HG02610 (cell line): ENCODE measurements around the gene IL20RB.

Source experiments
- ATAC-seq: cut with Tn5 transposase; IDR thresholded peaks from one replicate; pipeline ENCODE4 v1.9.1; 2021; ENCODE audit warnings: mild to moderate bottlenecking, moderate library complexity; ENCODE audit not compliant: unreplicated experiment

IL20RB gene

GRCh38 chr3:136957751-136958288 lies at the start of gene IL20RB:
Gene IL20RB (plus strand): TSS chr3:136957983. CDS start chr3:136958114, 131 bp downstream.
- no peak for ATAC-seq

GRCh38 chr3:136908297-136908696 lies 49.5 kb upstream of the IL20RB start:
- ATAC-seq, result no peak

GRCh38 chr3:136909187-136909586 lies 48.6 kb upstream of the IL20RB start:
- no peak for ATAC-seq

DNA sequence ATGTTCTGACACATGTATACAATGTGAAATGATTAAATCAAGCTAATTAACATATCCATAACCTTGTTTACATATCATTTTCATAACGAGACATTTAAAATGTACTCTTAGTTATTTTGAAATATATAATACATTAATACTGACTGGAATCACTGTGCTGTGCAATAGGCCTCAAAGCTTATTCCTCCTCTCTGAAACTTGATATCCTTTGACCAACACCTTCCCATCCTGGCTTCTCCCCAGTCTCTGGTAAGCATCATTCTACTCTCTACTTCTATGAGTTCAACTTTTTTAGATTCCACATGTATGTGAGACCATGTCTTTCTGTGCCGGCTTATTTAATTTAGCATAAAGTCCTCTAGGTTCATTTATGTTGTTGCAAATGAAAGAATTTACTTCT lies 47.1 kb upstream of the IL20RB start:
- ATAC-seq, result no peak

DNA sequence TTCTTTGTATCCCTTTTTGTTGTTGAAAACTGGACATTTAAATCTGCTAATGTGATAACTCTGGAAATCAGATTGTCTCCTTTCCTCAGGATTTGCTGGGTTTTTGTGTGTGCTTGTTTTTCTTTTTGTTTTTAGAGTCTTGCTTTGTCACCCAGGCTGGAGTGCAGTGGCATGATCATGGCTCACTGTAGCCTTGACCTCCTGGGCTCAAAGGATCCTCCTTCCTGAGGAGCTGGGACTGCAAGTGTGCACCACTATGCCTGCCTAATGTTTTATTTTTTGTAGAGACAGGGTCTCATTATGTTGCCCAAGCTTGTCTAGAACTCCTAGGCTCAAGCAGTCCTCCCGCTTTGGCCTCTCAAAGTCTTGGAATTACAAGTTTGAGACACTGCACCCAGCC lies 44.6 kb upstream of the IL20RB start:
- no peak for ATAC-seq

DNA sequence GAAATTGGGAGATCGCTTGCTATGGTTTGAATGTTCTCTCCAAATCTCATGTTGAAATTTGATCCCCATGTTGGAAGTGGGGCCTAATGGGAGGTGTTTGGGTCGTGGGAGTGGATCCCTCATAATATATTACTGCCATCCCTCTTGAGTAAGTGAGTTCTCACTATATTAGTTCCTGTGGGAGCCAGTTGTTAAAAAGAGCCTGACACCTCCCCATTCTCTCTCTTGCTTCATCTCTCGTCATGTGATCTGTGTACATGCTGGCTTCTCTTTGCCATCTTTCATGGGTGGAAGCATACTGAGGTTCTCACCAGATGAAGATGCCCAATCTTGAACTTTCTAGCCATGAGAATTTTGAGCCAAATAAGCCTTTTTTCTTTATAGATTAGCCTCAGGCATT lies 43.0 kb upstream of the IL20RB start:
- no peak for ATAC-seq

DNA sequence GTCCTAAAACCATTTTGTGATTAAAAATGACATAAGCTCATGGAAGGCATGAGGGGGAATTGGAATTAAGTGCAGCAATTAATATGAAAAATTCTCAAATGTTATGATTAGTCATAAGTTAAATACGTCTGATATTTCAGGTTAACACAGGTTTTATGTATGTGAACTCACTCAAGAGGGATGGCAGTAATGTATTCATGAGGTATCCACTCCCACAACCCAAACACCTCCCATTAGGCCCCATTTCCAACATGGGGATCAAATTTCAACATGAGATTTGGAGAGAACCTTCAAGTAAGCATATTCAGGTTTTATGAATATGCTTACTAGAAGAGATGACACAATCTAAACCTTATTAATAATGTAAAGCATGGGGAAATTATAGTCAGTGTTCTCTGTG lies 41.6 kb upstream of the IL20RB start:
- no peak for ATAC-seq

GRCh38 chr3:136919799-136920580 lies 37.8 kb upstream of the IL20RB start:
- ATAC-seq, result peak; percentile 79

GRCh38 chr3:136920904-136921611 lies 36.7 kb upstream of the IL20RB start:
- ATAC-seq, result no peak

- no peak for ATAC-seq
Measured at GRCh38 chr3:136925425-136926190, 32.2 kb upstream of the IL20RB start.

- peak; percentile 40 for ATAC-seq
Measured at GRCh38 chr3:136928240-136928639, 29.5 kb upstream of the IL20RB start.

DNA sequence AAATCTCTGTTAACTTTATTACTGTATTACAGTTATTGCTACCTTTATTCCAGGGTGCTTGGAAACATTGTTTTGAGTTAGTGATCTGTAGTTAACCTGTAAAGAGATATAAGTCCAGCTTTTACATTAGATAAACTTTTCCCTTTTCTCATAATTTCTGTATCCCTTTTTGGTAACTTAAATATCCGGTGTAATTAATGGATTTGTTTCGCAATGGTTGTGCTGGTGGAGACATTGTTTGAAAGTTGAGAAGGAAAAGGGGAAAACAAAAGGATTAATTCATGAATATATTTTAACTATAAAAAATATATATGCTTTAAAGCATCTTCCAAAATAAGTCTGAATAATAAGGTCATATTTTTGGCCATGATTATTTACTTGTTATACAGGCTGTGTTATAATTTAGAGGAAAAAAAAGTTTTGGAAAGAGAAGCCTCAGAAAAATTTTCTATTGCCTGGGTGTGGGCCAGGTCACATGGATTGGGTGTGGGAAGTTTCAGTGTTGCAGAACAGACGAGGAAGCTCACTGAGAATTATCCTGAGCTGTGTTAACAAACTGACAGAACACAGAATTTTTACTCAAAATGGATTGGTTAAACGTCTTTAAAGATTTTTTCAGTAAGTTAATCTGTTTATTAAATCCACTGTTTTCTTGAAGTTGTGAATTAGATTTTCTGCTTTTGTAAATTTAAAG lies 27.7 kb upstream of the IL20RB start:
- ATAC-seq, result no peak

- ATAC-seq, result no peak
Measured at GRCh38 chr3:136931606-136932005, 26.2 kb upstream of the IL20RB start.

GRCh38 chr3:136932523-136932922 lies 25.3 kb upstream of the IL20RB start:
- ATAC-seq, result peak; percentile 56

- peak; percentile 31 for ATAC-seq
Measured at GRCh38 chr3:136932978-136933772, 24.6 kb upstream of the IL20RB start.

DNA sequence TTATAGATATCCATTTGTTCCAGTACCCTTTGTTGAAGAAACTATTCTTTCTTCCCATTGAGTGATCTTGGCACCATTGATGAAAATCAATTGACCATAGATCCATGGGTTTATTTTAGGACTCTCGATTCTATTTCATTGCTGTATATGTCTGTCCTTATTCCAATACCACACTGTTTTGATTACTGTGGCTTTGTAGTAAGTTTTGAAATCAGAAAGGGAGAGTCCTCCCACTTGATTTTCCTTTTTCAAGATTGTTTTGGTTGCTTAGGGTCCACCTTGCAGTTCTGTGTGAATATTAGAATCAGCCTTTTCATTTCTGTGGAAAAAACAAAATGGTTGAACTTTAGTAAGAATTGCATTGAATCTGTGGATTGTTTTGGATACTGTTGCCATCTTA lies 20.6 kb upstream of the IL20RB start:
- no peak for ATAC-seq

GRCh38 chr3:136937851-136938250 lies 19.9 kb upstream of the IL20RB start:
- no peak for ATAC-seq

DNA sequence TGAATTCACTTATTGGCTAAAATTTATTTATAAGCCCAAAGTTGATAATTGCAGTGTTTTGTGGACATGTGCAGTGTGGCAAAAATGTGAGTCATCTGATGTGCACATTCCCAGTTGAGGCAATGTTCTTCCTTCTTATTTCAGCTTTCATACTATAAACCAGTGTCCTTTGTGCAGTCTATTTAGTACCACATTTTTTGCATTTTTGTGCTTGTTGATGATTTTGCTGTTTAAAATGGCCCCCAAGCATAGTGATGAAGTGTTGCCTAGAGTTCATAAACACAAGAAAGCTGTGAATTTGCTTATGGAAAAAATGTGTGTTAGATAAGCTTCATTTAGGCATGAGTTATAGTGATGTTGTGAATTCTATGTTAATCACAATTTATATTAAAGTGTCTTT lies 19.4 kb upstream of the IL20RB start:
- ATAC-seq, result no peak

DNA sequence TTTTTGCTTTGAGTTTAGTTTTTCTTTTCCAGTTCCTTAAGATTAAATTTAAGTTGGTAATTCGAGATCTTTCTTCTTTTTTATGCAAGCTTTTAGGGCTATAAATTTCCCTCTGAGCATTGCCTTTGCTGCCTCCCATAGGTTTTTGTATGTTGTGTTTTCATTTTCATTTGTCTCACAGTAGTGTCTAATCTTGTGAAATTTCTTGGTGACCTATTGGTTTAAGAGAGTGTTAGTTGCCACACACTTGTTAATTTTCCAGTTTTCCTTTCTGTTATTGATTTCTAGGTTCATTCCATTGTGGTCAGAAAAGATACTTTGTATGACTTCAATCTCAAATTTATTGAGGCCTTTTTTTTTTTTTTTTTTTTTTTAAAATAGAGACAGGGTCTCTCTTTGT lies 18.3 kb upstream of the IL20RB start:
- ATAC-seq, result no peak

GRCh38 chr3:136942803-136943202 lies 15.0 kb upstream of the IL20RB start:
- no peak for ATAC-seq
